SJCRH30 (cell line): ENCODE data around the gene RAB4B. TPM values are rescaled to one million over a fixed set of nuclear protein-coding genes. Genes with fewer than 3 reads are reported as not detected.
"Not testable (repeated sequence)": the region's sequence is repeated elsewhere in the genome, so short reads cannot be mapped to it uniquely, and the experiment has no call there.

Experiments
- DNase-seq, 2 experiments: peaks; one replicate each; pipeline ENCODE4 v3.0.0-alpha.2; 2015 to 2020
- H3K27ac ChIP-seq: fragments of 250-450 bp; sonication (Bioruptor Pico); 2 replicates; pipeline ENCODE4 v1.5.1; 2020; ENCODE audit warnings: mild to moderate bottlenecking, moderate library complexity
- H3K27me3 ChIP-seq: fragments of 250-450 bp; sonication (Bioruptor Pico); 2 replicates; pipeline ENCODE4 v1.5.1; 2020; ENCODE audit warnings: mild to moderate bottlenecking, moderate library complexity
- H3K36me3 ChIP-seq: fragments of 250-450 bp; sonication (Bioruptor Pico); 2 replicates; pipeline ENCODE4 v1.5.1; 2020; ENCODE audit warnings: mild to moderate bottlenecking, moderate library complexity
- H3K4me1 ChIP-seq: fragments of 250-450 bp; sonication (Bioruptor Pico); 2 replicates; pipeline ENCODE4 v1.5.1; 2020; ENCODE audit warnings: mild to moderate bottlenecking, moderate library complexity
- H3K4me3 ChIP-seq: fragments of 250-450 bp; sonication (Bioruptor Pico); 2 replicates; pipeline ENCODE4 v1.5.1; 2020; ENCODE audit warnings: mild to moderate bottlenecking, moderate library complexity
- H3K9me3 ChIP-seq: fragments of 250-450 bp; sonication (Bioruptor Pico); replicated peaks from 2 replicates; pipeline ENCODE4 v1.5.1; 2020; ENCODE audit warnings: mild to moderate bottlenecking, moderate library complexity
- total RNA-seq: library from RNA; depleted of rRNA; stranded (reverse); fragments of >200 nt; shearing (Covaris generic); gene quantifications from 2 replicates; pipeline ENCODE4 v1.2.3, GENCODE V29; 2014

Gene RAB4B
- total RNA-seq, 1 experiment from 2014 or later = 11.1 TPM

DNA sequence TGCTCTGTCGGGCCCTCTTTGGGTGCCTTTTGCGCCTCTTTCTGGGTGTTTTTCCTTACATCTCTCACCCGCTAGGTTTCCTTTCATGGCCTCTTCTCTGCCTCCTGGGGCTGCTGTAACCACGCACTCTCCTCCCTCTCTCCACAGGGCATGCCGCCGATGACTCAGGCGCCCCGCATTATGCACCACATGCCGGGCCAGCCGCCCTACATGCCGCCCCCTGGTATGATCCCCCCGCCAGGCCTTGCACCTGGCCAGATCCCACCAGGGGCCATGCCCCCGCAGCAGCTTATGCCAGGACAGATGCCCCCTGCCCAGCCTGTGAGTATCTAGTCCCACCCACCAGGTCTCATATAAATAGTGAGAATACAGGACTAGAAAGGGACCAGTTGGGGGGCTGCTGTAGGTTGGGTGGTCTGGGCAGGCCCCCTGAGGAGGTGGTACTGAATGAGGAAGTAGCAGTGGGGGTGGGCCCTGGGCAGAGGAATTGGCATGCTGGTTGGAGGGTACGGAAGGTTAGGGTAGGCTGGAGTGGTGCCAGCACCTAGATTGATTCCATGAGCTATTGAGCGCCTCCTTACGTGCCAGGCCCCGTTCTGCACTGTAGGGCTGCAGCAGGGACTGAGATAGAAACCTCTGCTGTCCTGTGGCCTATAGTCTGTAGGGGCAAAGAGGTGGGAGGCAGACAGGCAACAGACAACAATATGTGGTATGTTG lies 15.1 kb upstream of the RAB4B start:
- Histone ChIP-seq H3K9me3 (no peaks in the 10 kb centered on the region), H3K4me3 (no peak overlapping the region), H3K36me3 (peaks cover 84% of the 10 kb centered on the region), H3K27ac (no peak overlapping the region), H3K4me1 (no peaks in the 10 kb centered on the region), H3K27me3 (no peaks in the 10 kb centered on the region)
- DNase-seq = no peak

DNA sequence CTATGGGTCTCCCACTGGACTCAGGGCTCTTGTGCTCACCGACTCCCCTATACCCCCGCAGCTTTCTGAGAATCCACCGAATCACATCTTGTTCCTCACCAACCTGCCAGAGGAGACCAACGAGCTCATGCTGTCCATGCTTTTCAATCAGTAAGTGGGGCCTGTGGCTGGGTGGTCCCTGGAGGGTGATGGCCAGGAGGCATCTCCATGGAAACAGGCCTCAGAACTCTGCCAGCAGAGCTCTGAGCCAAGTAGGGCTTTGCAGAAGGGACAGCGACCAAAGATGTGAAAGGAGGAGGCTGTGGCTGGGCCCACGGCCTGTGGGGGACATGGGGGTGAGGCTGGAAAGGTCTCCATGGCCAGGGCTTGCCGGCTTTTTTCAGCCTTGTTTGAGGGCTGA lies 14.5 kb upstream of the RAB4B start:
- no peak for DNase-seq
- H3K36me3 ChIP-seq = peaks cover 78% of the 10 kb centered on the region
- H3K27ac ChIP-seq = no peak overlapping the region
- no peaks in the 10 kb centered on the region for H3K27me3 ChIP-seq
- no peaks in the 10 kb centered on the region for H3K9me3 ChIP-seq
- no peak overlapping the region for H3K4me3 ChIP-seq
- no peaks in the 10 kb centered on the region for H3K4me1 ChIP-seq

- Histone ChIP-seq H3K27ac (no peak overlapping the region), H3K27me3 (no peaks in the 10 kb centered on the region)
These were observed 14.1 kb upstream of the RAB4B start for GRCh38 chr19:40763963-40764362.

GRCh38 chr19:40766385-40766784 lies 11.7 kb upstream of the RAB4B start:
- H3K4me1 ChIP-seq, H3K4me3 ChIP-seq, DNase-seq, H3K27me3 ChIP-seq, H3K27ac ChIP-seq, H3K9me3 ChIP-seq: not testable (repeated sequence)
- H3K36me3 ChIP-seq = peaks cover 52% of the 10 kb centered on the region

More at GRCh38 chr19:40763963-40764362, 14.1 kb upstream of the RAB4B start:
- no peak for DNase-seq
- Histone ChIP-seq H3K9me3 (no peaks in the 10 kb centered on the region), H3K4me3 (no peak overlapping the region), H3K36me3 (peaks cover 75% of the 10 kb centered on the region), H3K4me1 (no peaks in the 10 kb centered on the region)

DNA sequence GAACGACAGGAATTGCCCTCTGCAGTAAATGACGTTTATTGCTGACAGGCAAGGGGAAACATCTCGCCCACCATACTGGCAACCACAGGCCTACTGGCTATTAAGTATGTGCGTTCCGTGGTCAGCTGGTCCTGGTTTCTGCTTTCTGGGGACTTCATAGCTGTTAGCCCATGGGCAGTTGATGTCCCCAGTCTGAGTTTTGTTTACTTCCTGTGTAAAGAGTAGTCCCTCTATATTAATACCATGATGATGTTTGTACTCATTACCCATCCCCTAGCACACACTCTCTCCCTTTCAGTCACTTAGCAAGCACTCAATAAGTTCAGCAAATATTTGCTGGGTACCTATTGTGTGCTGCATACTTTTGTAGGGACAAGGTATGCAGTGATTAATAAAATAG lies 9.2 kb upstream of the RAB4B start:
- no peak overlapping the region for H3K4me3 ChIP-seq
- no peaks in the 10 kb centered on the region for H3K9me3 ChIP-seq
- no peak overlapping the region for H3K27ac ChIP-seq
- H3K36me3 ChIP-seq = peaks cover 27% of the 10 kb centered on the region
- DNase-seq = no peak
- H3K27me3 ChIP-seq = no peaks in the 10 kb centered on the region
- no peaks in the 10 kb centered on the region for H3K4me1 ChIP-seq

GRCh38 chr19:40771101-40771862 lies 6.8 kb upstream of the RAB4B start:
- not testable (repeated sequence) for H3K4me1 ChIP-seq
- peak; percentile 36 to 69 for DNase-seq

DNA sequence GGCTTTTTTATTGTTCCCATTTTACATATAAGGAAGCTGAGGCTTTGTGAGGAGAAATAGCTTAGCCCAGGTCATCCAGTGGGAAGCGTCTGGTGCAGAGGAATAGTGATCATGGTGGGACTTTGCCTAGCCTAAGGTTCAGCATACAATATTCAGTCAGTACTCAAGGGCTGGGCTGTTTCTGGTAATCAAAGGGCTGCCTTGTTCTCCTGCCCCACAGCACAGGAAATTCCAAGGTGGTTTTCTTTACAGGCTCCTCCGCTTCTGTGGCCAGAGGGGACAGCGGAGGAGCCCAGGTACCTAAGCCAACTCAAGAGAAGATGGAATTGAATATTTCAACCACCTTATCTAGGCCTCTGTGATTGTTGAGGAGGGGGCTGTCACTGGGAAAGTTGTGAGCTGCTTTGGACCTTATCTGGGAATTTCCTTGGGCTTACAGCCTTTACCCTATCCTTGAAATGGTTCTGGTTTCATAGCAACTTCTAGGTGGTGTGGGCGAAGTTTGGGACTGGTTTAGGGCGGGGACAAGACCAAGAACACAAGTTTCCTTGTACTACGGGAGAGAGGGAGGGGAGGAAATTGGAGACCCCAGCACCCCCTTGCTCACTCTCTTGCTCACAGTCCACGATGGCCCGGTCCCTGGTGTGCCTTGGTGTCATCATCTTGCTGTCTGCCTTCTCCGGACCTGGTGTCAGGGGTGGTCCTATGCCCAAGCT lies 3.0 kb upstream of the RAB4B start, which contains the start of gene MIA:
MIA (plus strand) TSS at position 606 of the 716 bp plus-strand sequence; CDS start at position 628, 22 bp downstream.
- Histone ChIP-seq H3K36me3 (no peaks in the 10 kb centered on the region), H3K27me3 (no peaks in the 10 kb centered on the region), H3K4me1 (peaks cover 5% of the 10 kb centered on the region; the same call in 1 of the 2 replicates), H3K4me3 (no peak within 1 kb of the TSS), H3K27ac (no peak within 1 kb of the TSS), H3K9me3 (no peaks in the 10 kb centered on the region)
- peak in 1 of 2 experiments; percentile 44 for DNase-seq

More at GRCh38 chr19:40771101-40771862, 6.8 kb upstream of the RAB4B start:
- H3K36me3 ChIP-seq, H3K27ac ChIP-seq, H3K27me3 ChIP-seq, H3K9me3 ChIP-seq, H3K4me3 ChIP-seq: not testable (repeated sequence)

- peaks cover 5% of the 10 kb centered on the region; the same call in 1 of the 2 replicates for H3K4me1 ChIP-seq
- H3K4me3 ChIP-seq = no peak overlapping the region
- H3K9me3 ChIP-seq = no peaks in the 10 kb centered on the region
- H3K27me3 ChIP-seq = no peaks in the 10 kb centered on the region
- H3K27ac ChIP-seq = no peak overlapping the region
- H3K36me3 ChIP-seq = no peaks in the 10 kb centered on the region
- no peak for DNase-seq
These were observed 2.4 kb upstream of the RAB4B start for GRCh38 chr19:40775632-40776022.

DNA sequence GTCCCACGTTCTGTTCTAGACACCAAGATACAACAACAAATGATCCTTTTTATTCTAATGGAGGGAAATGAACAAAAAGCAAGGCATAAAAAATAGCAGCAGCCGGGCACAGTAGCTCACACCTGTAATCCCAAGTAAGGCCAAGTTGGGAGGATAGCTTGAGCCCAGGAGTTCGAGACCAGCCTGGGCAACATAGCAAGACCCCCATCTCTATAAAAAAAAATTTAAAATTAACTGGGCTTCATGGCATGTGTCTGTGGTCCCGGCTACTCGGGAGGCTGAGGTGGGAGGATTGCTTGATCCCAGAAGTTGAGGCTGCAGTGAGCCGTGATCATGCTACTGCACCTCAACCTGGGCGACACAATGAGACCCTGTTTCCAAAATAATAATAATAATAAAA lies 1.7 kb upstream of the RAB4B start:
- no peak for DNase-seq
- Histone ChIP-seq H3K4me3 (no peak overlapping the region), H3K9me3 (no peaks in the 10 kb centered on the region), H3K36me3 (no peaks in the 10 kb centered on the region), H3K4me1 (peaks cover 5% of the 10 kb centered on the region; the same call in 1 of the 2 replicates), H3K27me3 (no peaks in the 10 kb centered on the region), H3K27ac (no peak overlapping the region)

GRCh38 chr19:40776932-40777644 lies 959 bp upstream of the RAB4B start:
- no peaks in the 10 kb centered on the region for H3K36me3 ChIP-seq
- H3K9me3 ChIP-seq = no peaks in the 10 kb centered on the region
- peaks cover 5% of the 10 kb centered on the region; the same call in 1 of the 2 replicates for H3K4me1 ChIP-seq
- DNase-seq = peak; percentile 94 to 98
- no peaks in the 10 kb centered on the region for H3K27me3 ChIP-seq
- H3K4me3 ChIP-seq = peak overlapping the region; percentile 67
- peak overlapping the region; percentile 83 for H3K27ac ChIP-seq

DNA sequence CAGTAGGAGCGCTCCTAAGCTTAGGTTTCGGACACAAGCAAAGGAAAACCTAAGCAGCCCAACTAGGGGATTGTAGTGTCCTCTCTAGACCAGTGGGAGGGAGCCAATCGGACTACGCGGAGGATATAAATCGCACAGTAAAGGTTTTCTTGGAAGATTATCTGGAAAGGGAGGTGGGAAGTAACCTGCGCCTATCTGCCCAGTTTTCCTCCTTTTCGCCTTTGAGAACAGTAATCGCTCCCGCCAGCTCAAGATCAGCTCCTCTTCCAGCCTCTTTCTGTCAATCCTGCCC lies 456 bp upstream of the RAB4B start:
- H3K27ac ChIP-seq = peak overlapping the region; percentile 83
- no peaks in the 10 kb centered on the region for H3K27me3 ChIP-seq
- H3K4me3 ChIP-seq = peak overlapping the region; percentile 67
- DNase-seq = no peak
- H3K9me3 ChIP-seq = no peaks in the 10 kb centered on the region
- H3K36me3 ChIP-seq = no peaks in the 10 kb centered on the region
- peaks cover 5% of the 10 kb centered on the region; the same call in 1 of the 2 replicates for H3K4me1 ChIP-seq

GRCh38 chr19:40778706-40779284 lies 748 bp downstream of the RAB4B start:
- no peaks in the 10 kb centered on the region for H3K27me3 ChIP-seq
- DNase-seq = no peak
- H3K4me3 ChIP-seq = peak overlapping the region; percentile 67
- H3K4me1 ChIP-seq = peaks cover 5% of the 10 kb centered on the region; the same call in 1 of the 2 replicates
- no peaks in the 10 kb centered on the region for H3K9me3 ChIP-seq
- no peaks in the 10 kb centered on the region for H3K36me3 ChIP-seq
- peak overlapping the region; percentile 83 for H3K27ac ChIP-seq

DNA sequence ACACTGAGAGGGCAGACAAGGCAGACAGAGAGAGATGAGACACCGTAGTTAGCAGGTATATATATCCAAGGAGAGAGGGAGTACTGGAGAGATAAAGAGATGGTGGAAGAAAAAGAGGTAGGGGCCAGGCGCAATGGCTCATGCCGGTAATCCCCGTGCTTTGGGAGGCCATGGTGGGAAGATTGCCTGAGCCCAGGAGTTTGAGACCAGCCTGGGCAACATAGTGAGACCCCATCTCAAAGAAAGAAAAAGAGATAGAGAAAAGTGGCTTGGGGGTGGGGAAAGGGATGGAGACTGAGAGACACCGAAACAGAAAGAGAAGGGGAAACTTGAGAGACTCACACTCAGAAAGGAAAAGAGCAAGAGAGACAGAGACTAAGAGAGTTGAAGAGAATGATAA lies 2.5 kb downstream of the RAB4B start:
- Histone ChIP-seq H3K27ac (no peak overlapping the region), H3K4me1 (peaks cover 5% of the 10 kb centered on the region; the same call in 1 of the 2 replicates), H3K27me3 (no peaks in the 10 kb centered on the region), H3K9me3 (no peaks in the 10 kb centered on the region), H3K36me3 (no peaks in the 10 kb centered on the region), H3K4me3 (no peak overlapping the region)
- DNase-seq = no peak

DNA sequence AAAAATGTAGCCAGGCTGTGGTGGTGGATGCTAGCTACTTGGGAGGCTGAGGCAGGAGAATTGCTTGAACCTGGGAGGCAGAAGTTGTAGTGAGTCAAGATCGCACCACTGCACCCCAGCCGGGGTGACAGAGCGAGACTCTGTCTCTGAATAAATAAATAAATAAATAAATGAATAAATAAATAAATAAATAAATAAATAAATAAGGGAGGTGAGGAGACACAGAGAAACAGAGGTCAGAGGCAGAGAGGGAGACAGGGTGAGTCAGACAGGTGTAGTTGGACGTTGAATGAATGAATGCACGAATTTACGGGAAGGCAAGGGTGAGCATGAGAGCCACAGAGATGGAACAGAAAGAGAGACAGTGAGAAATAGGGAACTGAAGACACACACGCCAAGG lies 3.1 kb downstream of the RAB4B start:
- Histone ChIP-seq H3K4me3 (no peak overlapping the region), H3K27ac (no peak overlapping the region), H3K9me3 (no peaks in the 10 kb centered on the region), H3K4me1 (peaks cover 5% of the 10 kb centered on the region; the same call in 1 of the 2 replicates), H3K27me3 (no peaks in the 10 kb centered on the region), H3K36me3 (no peaks in the 10 kb centered on the region)
- no peak for DNase-seq
